Fibroblast of skin of right biceps (primary cell): Measurements from ENCODE around the gene GTPBP6.
"Not testable (repeated sequence)": the region's sequence is repeated elsewhere in the genome, so short reads cannot be mapped to it uniquely, and the experiment has no call there.

Experiments
- DNase-seq: peaks from one replicate; pipeline ENCODE4 v3.0.0-alpha.2; 2013

GTPBP6 gene

DNA sequence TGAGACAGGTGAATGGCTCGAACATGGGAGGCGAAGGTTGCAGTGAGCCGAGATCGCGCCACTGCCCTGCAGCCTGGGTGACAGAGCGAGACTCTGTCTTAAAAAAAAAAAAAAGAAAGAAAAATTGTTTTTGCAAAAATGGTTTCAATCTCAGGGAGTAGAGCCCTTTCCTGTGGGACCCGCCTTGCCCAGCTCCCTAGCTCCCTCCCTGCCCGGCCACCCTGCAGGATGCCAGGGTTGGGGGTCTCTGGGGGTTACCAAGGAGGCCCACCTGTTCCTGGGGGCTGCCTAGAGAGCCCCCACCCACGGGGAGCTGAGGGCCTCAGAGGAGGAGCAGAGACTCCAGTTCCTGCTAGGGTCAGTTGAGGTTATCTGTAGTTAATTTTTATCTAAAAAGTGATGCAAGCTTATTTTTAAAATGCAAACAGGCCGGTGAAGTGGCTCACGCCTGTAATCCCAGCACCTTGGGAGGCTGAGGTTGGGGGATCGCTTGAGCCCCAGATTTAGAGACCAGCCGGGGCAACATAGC is 56.2 kb downstream of the GTPBP6 start:
- DNase-seq, result no peak

DNA sequence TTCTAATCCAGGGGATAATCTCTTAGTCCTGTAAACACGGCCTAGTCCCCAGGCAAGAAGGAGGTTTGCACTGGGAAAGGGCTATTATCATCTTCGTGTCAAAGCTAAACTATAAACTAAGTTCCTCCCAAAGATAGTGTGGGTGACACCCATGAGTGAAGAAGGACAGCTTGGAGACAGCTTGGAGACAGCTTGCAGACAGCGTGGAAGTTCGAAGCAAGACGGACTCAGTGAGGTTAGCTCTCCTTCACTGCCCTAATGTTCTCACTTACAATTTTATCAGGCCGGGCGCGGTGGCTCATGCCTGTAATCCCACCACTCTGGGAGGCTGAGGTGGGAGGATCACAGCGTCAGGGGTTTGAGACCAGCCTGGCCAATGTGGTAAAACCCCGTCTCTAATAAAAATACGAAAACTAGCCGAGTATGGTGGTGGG is 56.7 kb downstream of the GTPBP6 start:
- no peak for DNase-seq

DNA sequence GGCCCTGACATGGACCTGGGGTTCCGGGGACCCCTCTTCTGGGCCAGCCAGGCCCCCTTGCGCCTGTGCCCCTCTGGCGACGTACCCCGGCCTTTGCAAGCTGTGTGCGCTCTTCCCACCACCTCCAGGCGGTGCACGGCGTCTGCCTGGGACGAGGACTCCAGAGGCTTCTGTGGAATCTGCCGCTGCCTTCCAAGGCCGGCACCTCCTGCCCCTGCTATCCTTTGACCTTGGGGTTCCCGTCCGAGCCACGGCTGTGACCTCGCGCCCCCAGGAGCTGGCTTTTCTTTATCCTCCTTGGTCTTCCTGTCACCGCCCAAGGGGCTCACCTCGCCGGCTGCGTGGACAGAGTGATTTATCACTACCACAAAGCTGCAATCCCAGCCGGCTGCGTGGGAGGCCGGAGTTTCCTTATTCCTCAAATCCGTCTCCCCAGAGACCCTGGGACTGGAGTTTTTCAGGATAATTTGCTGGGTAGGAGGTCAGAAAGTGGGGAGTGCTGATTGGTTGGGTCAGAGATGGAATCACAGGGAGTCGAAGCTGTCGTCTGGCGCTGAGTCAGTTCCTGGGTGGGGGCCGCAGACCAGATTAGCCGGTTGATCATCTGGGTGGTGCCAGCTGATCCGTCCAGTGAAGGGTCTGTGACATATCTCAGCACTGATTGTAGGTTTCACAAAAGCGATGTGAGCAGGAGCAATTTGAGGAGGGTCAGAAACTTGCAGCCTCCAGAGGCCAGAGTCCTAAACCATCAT is 57.3 kb downstream of the GTPBP6 start:
- DNase-seq, result peak; percentile 54

GRCh38 chrX:259692-260355 is 58.8 kb downstream of the GTPBP6 start:
- DNase-seq, result no peak

DNA sequence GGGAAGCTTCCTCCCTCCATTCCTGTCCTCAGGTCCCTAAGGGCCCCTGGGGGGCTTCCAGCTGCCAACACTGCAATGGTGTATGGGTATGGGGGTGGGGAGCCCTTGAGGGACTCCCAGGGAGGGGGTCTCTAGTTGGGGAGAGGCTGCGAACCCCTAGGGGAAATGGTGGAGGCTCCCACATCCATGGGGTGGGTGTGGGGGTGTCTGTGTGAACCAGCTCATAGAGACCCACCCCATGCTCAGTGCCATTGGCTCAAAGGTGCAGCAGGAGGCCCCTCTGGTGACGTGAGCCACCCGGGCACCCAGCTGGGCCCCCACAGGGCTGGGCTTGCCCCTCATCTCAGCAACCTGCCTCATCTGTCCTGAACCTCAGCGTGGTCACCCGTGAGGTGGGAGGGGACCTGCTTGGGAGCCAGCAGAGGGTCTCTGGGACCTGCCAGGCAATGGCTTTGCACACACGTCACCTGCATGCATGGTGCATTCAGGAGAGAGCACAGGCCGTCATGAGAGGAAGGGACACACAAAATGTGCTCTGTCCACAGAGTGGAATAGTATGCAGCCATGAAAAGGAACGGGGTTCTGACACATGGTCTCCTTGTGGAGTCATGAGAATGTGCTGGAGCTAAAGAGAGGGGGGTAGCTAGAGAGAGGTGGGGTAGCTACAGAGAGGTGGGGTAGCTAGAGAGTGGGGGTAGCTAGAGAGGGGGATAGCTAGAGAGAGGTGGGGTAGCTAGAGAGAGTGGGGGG is 60.1 kb downstream of the GTPBP6 start:
- no peak for DNase-seq

DNA sequence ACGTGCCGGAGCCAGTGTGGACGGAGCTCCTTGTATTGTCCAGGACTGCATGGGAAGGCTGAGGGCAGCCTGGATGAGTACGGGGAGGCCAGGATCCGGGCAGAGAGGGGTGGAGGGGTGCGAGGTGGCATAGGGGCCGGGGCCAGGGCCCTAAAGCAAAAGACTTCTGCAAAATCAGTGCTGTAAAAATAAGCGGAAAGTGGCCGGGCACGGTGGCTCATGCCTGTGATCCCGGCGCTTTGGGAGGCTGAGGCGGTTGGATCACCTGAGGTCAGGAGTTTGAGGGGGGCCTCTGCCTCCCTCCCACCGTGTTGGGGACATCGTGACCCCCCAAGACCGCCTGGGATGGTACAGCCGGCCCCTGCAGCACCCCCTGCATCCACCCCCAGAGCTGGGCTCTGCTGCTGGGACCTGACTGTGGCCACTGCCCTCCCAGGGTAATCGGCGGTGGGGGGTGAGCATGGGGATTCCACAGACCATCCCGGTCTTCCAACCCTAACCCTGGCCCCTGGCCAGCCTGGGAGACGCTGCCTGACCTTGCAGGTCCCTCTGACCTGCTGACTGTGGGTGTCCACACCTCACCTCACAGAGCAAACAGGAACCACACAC is 60.8 kb downstream of the GTPBP6 start:
- DNase-seq, result no peak

DNA sequence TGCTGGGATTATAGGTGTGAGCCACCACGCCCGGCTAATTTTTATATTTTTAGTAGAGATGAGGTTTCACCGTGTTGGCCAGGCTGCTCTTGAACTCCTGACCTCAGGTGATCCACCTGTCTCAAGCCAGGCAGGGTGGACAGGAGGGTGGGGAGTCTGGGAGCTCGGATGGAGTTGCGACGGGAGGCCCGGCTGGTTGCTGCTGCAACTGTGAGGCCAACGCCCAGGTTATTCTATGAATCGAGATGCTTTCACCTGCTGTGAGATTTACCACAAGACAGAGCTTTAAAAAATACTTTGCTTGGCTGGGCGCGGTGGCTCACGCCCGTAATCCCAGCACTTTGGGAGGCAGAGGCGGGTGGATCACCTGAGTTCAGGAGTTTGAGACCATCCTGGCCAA is 61.5 kb downstream of the GTPBP6 start:
- DNase-seq, result not testable (repeated sequence)

GRCh38 chrX:255923-256331 is 62.7 kb downstream of the GTPBP6 start:
- no peak for DNase-seq
